PC-3 (cell line): ENCODE results near the gene UNC5C. TPM values are rescaled to one million over a fixed set of nuclear protein-coding genes. Genes with fewer than 3 reads are reported as not detected.

Experiments
- ATAC-seq: fragments of 200-7000 bp; cut with Tn5 transposase; 2 replicates; pipeline ENCODE4 v1.9.1; 2020; ENCODE audit warnings: mild to moderate bottlenecking, moderate library complexity
- BruUV-seq: library from RNA; stranded (reverse); fragments of 400-500 nt; replicated peaks from 2 replicates; lab custom pipeline; 2021; lab: Mats Ljungman, UMichigan
- CTCF ChIA-PET: fragments of 300-600 bp; sonication (Branson Sonifier 250); formaldehyde crosslinking; loops from one replicate; lab custom pipeline; 2022; ENCODE audit warnings: antibody characterized with exemption; lab: Charles Lee
- POLR2A ChIA-PET: fragments of 300-600 bp; sonication (Branson Sonifier 250); formaldehyde crosslinking; loops from one replicate; lab custom pipeline; 2022; ENCODE audit warnings: antibody characterized with exemption; ENCODE audit not compliant: unreplicated experiment; lab: Charles Lee
- DNase-seq: peaks from one replicate; pipeline ENCODE4 v3.0.0-alpha.2; 2015
- H2AFZ ChIP-seq: fragments of 300-600 bp; sonication (generic); 2 replicates; pipeline ENCODE4 v1.6.0; 2016; ENCODE audit warnings: antibody characterized with exemption, low read length
- H3F3A ChIP-seq: fragments of 300-600 bp; sonication (generic); one replicate; pipeline ENCODE4 v1.6.0; 2017; ENCODE audit warnings: antibody characterized with exemption, low read length, control low read depth, mild to moderate bottlenecking; ENCODE audit not compliant: unreplicated experiment
- H3K27ac ChIP-seq: fragments of 300-600 bp; sonication (generic); 2 replicates; pipeline ENCODE4 v1.5.1; 2016; ENCODE audit warnings: mild to moderate bottlenecking, low read length
- H3K27me3 ChIP-seq: fragments of 300-600 bp; sonication (generic); 2 replicates; pipeline ENCODE4 v1.6.1; 2016; ENCODE audit warnings: low read length, mixed read lengths
- H3K36me3 ChIP-seq: fragments of 300-600 bp; sonication (generic); 2 replicates; pipeline ENCODE4 v1.6.1; 2016; ENCODE audit warnings: low read depth, mixed run types, low read length, mixed read lengths
- H3K4me1 ChIP-seq: fragments of 300-600 bp; sonication (generic); 2 replicates; pipeline ENCODE4 v1.5.1; 2016; ENCODE audit warnings: low read length; ENCODE audit not compliant: insufficient read depth
- H3K4me2 ChIP-seq: fragments of 300-600 bp; sonication (generic); 2 replicates; pipeline ENCODE4 v1.6.0; 2016; ENCODE audit warnings: low read length
- H3K4me3 ChIP-seq: fragments of 300-600 bp; sonication (generic); 2 replicates; pipeline ENCODE4 v1.5.1; 2016; ENCODE audit warnings: mild to moderate bottlenecking, low read length, mixed read lengths
- H3K79me2 ChIP-seq: fragments of 300-600 bp; sonication (generic); 2 replicates; pipeline ENCODE4 v1.6.1; 2017; ENCODE audit warnings: low read length, mixed read lengths
- H3K9ac ChIP-seq: fragments of 300-600 bp; sonication (generic); 2 replicates; pipeline ENCODE4 v1.6.0; 2016; ENCODE audit warnings: mild to moderate bottlenecking, low read length
- H3K9me2 ChIP-seq: fragments of 300-600 bp; sonication (generic); replicated peaks from 2 replicates; pipeline ENCODE4 v1.6.1; 2016; ENCODE audit warnings: mixed run types, low read length, mixed read lengths
- H3K9me3 ChIP-seq: fragments of 300-600 bp; sonication (generic); 2 replicates; pipeline ENCODE4 v1.6.1; 2016; ENCODE audit warnings: low read length, mixed read lengths
- H4K20me1 ChIP-seq: fragments of 300-600 bp; sonication (generic); 2 replicates; pipeline ENCODE4 v1.6.1; 2016; ENCODE audit warnings: low read length, mixed read lengths
- CTCF ChIP-seq: fragments of 300-600 bp; sonication (generic); conservative IDR thresholded peaks from 2 replicates; pipeline ENCODE4 v1.5.1; 2017; ENCODE audit warnings: antibody characterized with exemption, low read depth, mild to moderate bottlenecking, low read length
- EZH2 ChIP-seq: fragments of 300-600 bp; sonication (generic); IDR thresholded peaks from one replicate; pipeline ENCODE4 v1.6.1; 2017; ENCODE audit warnings: antibody characterized with exemption, mild to moderate bottlenecking, low read length; ENCODE audit not compliant: unreplicated experiment
- EZH2phosphoT487 ChIP-seq: fragments of 300-600 bp; sonication (generic); IDR thresholded peaks from 2 replicates; pipeline ENCODE4 v1.6.1; 2018; ENCODE audit warnings: mild to moderate bottlenecking, antibody characterized with exemption, low read length, borderline replicate concordance
- intact Hi-C: fragments of 100-400 bp; cut with micrococcal nuclease; formaldehyde crosslinking; loops from 2 replicates; pipeline ENCODE4 v1.9.0; 2023
- total RNA-seq: library from RNA; depleted of rRNA; stranded (reverse); fragments of >200 nt; gene quantifications from 2 replicates; pipeline ENCODE4 v1.2.3, GENCODE V29; 2014

Gene UNC5C
- total RNA-seq, 1 experiment from 2014 or later: not detected

- no TSS peak for BruUV-seq
- POLR2A ChIA-PET: no interaction called here
- CTCF ChIA-PET: no interaction called here
Observed at GRCh38 chr4:95217197-95217596, 331.6 kb downstream of the UNC5C start.

GRCh38 chr4:95216636-95217035, 332.1 kb downstream of the UNC5C start:
- H2AFZ ChIP-seq: no peak overlapping the region
- CTCF ChIA-PET: no interaction called here
- H3K36me3 ChIP-seq: no peaks in the 10 kb centered on the region
- H3K4me1 ChIP-seq: no peaks in the 10 kb centered on the region
- H3K79me2 ChIP-seq: no peaks in the 10 kb centered on the region
- no peaks in the 10 kb centered on the region for H4K20me1 ChIP-seq
- no peaks in the 10 kb centered on the region for H3K27me3 ChIP-seq
- no peak overlapping the region for H3K4me2 ChIP-seq
- H3F3A ChIP-seq: no peaks in the 10 kb centered on the region
- no peaks in the 10 kb centered on the region for H3K9me3 ChIP-seq
- POLR2A ChIA-PET: no interaction called here
- intact Hi-C loops: no loop called here
- DNase-seq: no peak
- H3K9me2 ChIP-seq: no peaks in the 10 kb centered on the region
- TF ChIP-seq CTCF (no peak), EZH2phosphoT487 (no peak), EZH2 (no peak)
- H3K27ac ChIP-seq: no peak overlapping the region
- H3K4me3 ChIP-seq: no peak overlapping the region
- no peak for ATAC-seq
- BruUV-seq: no TSS peak
- H3K9ac ChIP-seq: no peak overlapping the region

More at GRCh38 chr4:95217197-95217596, 331.6 kb downstream of the UNC5C start:
- Histone ChIP-seq H3K4me1 (no peaks in the 10 kb centered on the region), H3K9me3 (no peaks in the 10 kb centered on the region), H3K27me3 (no peaks in the 10 kb centered on the region), H3K36me3 (no peaks in the 10 kb centered on the region), H3K9me2 (no peaks in the 10 kb centered on the region), H3K27ac (no peak overlapping the region), H2AFZ (no peak overlapping the region), H4K20me1 (no peaks in the 10 kb centered on the region), H3K4me2 (no peak overlapping the region), H3F3A (no peaks in the 10 kb centered on the region), H3K4me3 (no peak overlapping the region), H3K79me2 (no peaks in the 10 kb centered on the region), H3K9ac (no peak overlapping the region)
- intact Hi-C loops: no loop called here
- no peak for ATAC-seq
- no peak for TF ChIP-seq EZH2
- no peak for TF ChIP-seq CTCF
- TF ChIP-seq EZH2phosphoT487: no peak
- no peak for DNase-seq

GRCh38 chr4:95215991-95216605, 332.7 kb downstream of the UNC5C start:
- H3K9me2 ChIP-seq: no peaks in the 10 kb centered on the region
- no peaks in the 10 kb centered on the region for H4K20me1 ChIP-seq
- ATAC-seq (no peak), DNase-seq (no peak)
- no peak overlapping the region for H3K27ac ChIP-seq
- ChIA-PET POLR2A (no interaction called here), CTCF (no interaction called here)
- H3K4me2 ChIP-seq: no peak overlapping the region
- H3K9me3 ChIP-seq: no peaks in the 10 kb centered on the region
- no peak overlapping the region for H3K4me3 ChIP-seq
- H3K79me2 ChIP-seq: no peaks in the 10 kb centered on the region
- no peaks in the 10 kb centered on the region for H3K4me1 ChIP-seq
- no peak overlapping the region for H3K9ac ChIP-seq
- intact Hi-C loops: no loop called here
- no peaks in the 10 kb centered on the region for H3F3A ChIP-seq
- H3K27me3 ChIP-seq: no peaks in the 10 kb centered on the region
- TF ChIP-seq EZH2 (no peak), EZH2phosphoT487 (no peak), CTCF (no peak)
- no peak overlapping the region for H2AFZ ChIP-seq
- BruUV-seq: no TSS peak
- H3K36me3 ChIP-seq: no peaks in the 10 kb centered on the region
